22Rv1 (cell line): ENCODE data around the gene SPHKAP.

ENCODE experiments used
- H3K27ac ChIP-seq: fragments of 450-650 bp; 2 replicates; pipeline ENCODE4 v1.5.1; 2017
- CTCF ChIP-seq: fragments of 450-650 bp; IDR thresholded peaks from 2 replicates; pipeline ENCODE4 v1.5.1; 2017; ENCODE audit warnings: mild to moderate bottlenecking
- ZFX ChIP-seq: fragments of 450-650 bp; IDR thresholded peaks from 2 replicates; pipeline ENCODE4 v1.6.1; 2017; ENCODE audit warnings: antibody characterized with exemption, borderline replicate concordance

Gene SPHKAP

GRCh38 chr2:228018311-228018710 lies 163.2 kb downstream of the SPHKAP start:
- TF ChIP-seq ZFX, result no peak
- TF ChIP-seq CTCF, result no peak
- no peak overlapping the region for H3K27ac ChIP-seq

- no peak overlapping the region for H3K27ac ChIP-seq
- TF ChIP-seq ZFX, result no peak
- no peak for TF ChIP-seq CTCF
Measured at GRCh38 chr2:228017784-228018183, 163.7 kb downstream of the SPHKAP start.

- TF ChIP-seq CTCF, result no peak
- no peak for TF ChIP-seq ZFX
Measured at GRCh38 chr2:228016402-228016801, 165.1 kb downstream of the SPHKAP start.

GRCh38 chr2:228015741-228016140 lies 165.7 kb downstream of the SPHKAP start:
- no peak overlapping the region for H3K27ac ChIP-seq
- TF ChIP-seq ZFX (no peak), CTCF (no peak)

More at GRCh38 chr2:228016402-228016801, 165.1 kb downstream of the SPHKAP start:
- no peak overlapping the region for H3K27ac ChIP-seq

- no peak overlapping the region for H3K27ac ChIP-seq
- TF ChIP-seq ZFX, result no peak
- TF ChIP-seq CTCF, result no peak
Measured at GRCh38 chr2:227996366-227996765, 185.1 kb downstream of the SPHKAP start.

GRCh38 chr2:227990937-227991336 lies 190.6 kb downstream of the SPHKAP start:
- no peak overlapping the region for H3K27ac ChIP-seq
- TF ChIP-seq ZFX, result no peak
- TF ChIP-seq CTCF, result no peak

GRCh38 chr2:227973241-227973640 lies 208.2 kb downstream of the SPHKAP start:
- no peak for TF ChIP-seq ZFX
- no peak for TF ChIP-seq CTCF
- no peak overlapping the region for H3K27ac ChIP-seq
